ENCODE results near the gene TLL1.

The TLL1 gene

GRCh38 chr4:166066936-166067335 is 193.9 kb downstream of the TLL1 start:
- no peak for FAIRE-seq

GRCh38 chr4:166067915-166068314 is 194.9 kb downstream of the TLL1 start:
- no peak for FAIRE-seq

GRCh38 chr4:166073783-166074182 is 200.7 kb downstream of the TLL1 start:
- FAIRE-seq, result no peak

GRCh38 chr4:166075599-166075998 is 202.6 kb downstream of the TLL1 start:
- FAIRE-seq, result no peak

GRCh38 chr4:166077782-166078181 is 204.7 kb downstream of the TLL1 start:
- FAIRE-seq, result no peak

- FAIRE-seq, result no peak
Observed at GRCh38 chr4:166078383-166078782, 205.3 kb downstream of the TLL1 start.

- no peak for FAIRE-seq
Observed at GRCh38 chr4:166078955-166079354, 205.9 kb downstream of the TLL1 start.

GRCh38 chr4:166087569-166087968 is 214.5 kb downstream of the TLL1 start:
- FAIRE-seq, result no peak

GRCh38 chr4:166088576-166088975 is 215.5 kb downstream of the TLL1 start:
- FAIRE-seq, result no peak

GRCh38 chr4:166091146-166091545 is 218.1 kb downstream of the TLL1 start:
- no peak for FAIRE-seq

GRCh38 chr4:166091912-166092510 is 219.0 kb downstream of the TLL1 start:
- peak; percentile 98 for FAIRE-seq

GRCh38 chr4:166092797-166093290 is 219.8 kb downstream of the TLL1 start:
- FAIRE-seq, result no peak

GRCh38 chr4:166104623-166105022 is 231.6 kb downstream of the TLL1 start:
- FAIRE-seq, result no peak

GRCh38 chr4:166121897-166122296 is 248.9 kb downstream of the TLL1 start:
- no peak for FAIRE-seq

- FAIRE-seq, result no peak
Observed at GRCh38 chr4:166123546-166123945, 250.5 kb downstream of the TLL1 start.

- FAIRE-seq, result no peak
Observed at GRCh38 chr4:166128403-166128802, 255.4 kb downstream of the TLL1 start.

- FAIRE-seq, result no peak
Observed at GRCh38 chr4:166134285-166134684, 261.2 kb downstream of the TLL1 start.

- FAIRE-seq, result no peak
Observed at GRCh38 chr4:166140951-166141350, 267.9 kb downstream of the TLL1 start.

GRCh38 chr4:166143227-166143626 is 270.2 kb downstream of the TLL1 start:
- no peak for FAIRE-seq

- FAIRE-seq, result no peak
Observed at GRCh38 chr4:166144607-166145006, 271.6 kb downstream of the TLL1 start.

GRCh38 chr4:166146806-166147540 is 273.9 kb downstream of the TLL1 start:
- FAIRE-seq, result no peak

All from A204.1 (cell line).